Endothelial cell of umbilical vein (primary cell): ENCODE measurements around the gene TDO2. TPM values are rescaled to one million over a fixed set of nuclear protein-coding genes. Genes with fewer than 3 reads are reported as not detected.

Experiments used
- BruUV-seq: library from RNA; stranded (reverse); fragments of 400-500 nt; replicated peaks from 2 replicates; lab custom pipeline; 2021; lab: Mats Ljungman, UMichigan
- CTCF ChIA-PET: fragments of 300-600, 350-600 bp; sonication (Branson Sonifier 250); formaldehyde crosslinking; loops from one replicate; lab custom pipeline; 2021; ENCODE audit warnings: antibody characterized with exemption, inconsistent platforms; lab: Charles Lee
- POLR2A ChIA-PET: fragments of 300-600, 350-600 bp; sonication (Branson Sonifier 250); formaldehyde crosslinking; loops from one replicate; lab custom pipeline; 2021; ENCODE audit warnings: antibody characterized with exemption, inconsistent platforms; lab: Charles Lee
- DNase-seq: peaks from one replicate; pipeline ENCODE4 v3.0.0-alpha.2; 2011; ENCODE audit warnings: low read depth, low spot score
- FAIRE-seq: peaks from 2 replicates; lab custom pipeline; 2011; peaks lifted over from hg19 to GRCh38; lab: Jason Lieb, UNC
- H2AFZ ChIP-seq: 2 replicates; pipeline ENCODE4 v1.6.0; 2012; ENCODE audit warnings: low read depth, low read length, control low read depth, inconsistent platforms
- H3K27ac ChIP-seq: 2 replicates; pipeline ENCODE4 v1.5.1; 2011; ENCODE audit warnings: low read depth, mild to moderate bottlenecking, control low read depth, low read length, moderate library complexity; ENCODE audit not compliant: insufficient read depth
- H3K27me3 ChIP-seq, 2 experiments: 2 replicates each; pipeline versions ENCODE4 v1.6.0 to v1.6.1; 2011; ENCODE audit warnings: low read length in 2 of 2, mixed read lengths in 1 of 2; ENCODE audit not compliant: control insufficient read depth in 2 of 2, insufficient read depth in 2 of 2
- H3K36me3 ChIP-seq, 2 experiments: 2 replicates in 1 of 2; 3 replicates in 1 of 2; pipeline ENCODE4 v1.5.1; 2011; ENCODE audit warnings: low read length in 2 of 2, mild to moderate bottlenecking in 1 of 2, moderate library complexity in 1 of 2; ENCODE audit not compliant: control insufficient read depth in 2 of 2, insufficient read depth in 2 of 2; ENCODE audit errors: extremely low read depth in 1 of 2
- H3K4me1 ChIP-seq: 3 replicates; pipeline ENCODE4 v1.5.1; 2011; ENCODE audit warnings: mild to moderate bottlenecking, low read length; ENCODE audit not compliant: control insufficient read depth, insufficient read depth; ENCODE audit errors: extremely low read depth
- H3K4me2 ChIP-seq: 2 replicates; pipeline ENCODE4 v1.6.1; 2011; ENCODE audit warnings: low read length, control low read depth, mixed read lengths; ENCODE audit not compliant: insufficient read depth
- H3K4me3 ChIP-seq, 3 experiments: fragments of 200-600 bp in 1 of 3; sonication (generic), shearing (Covaris generic) in 1 of 3; replicated peaks in 1 of 3; 2 replicates each; pipeline ENCODE4 v1.5.1; 2011 to 2016; ENCODE audit warnings: control low read depth in 3 of 3, low read length in 3 of 3, mild to moderate bottlenecking in 2 of 3, inconsistent platforms in 1 of 3, low read depth in 1 of 3, moderate library complexity in 1 of 3; ENCODE audit not compliant: insufficient read depth in 1 of 3
- H3K79me2 ChIP-seq: 2 replicates; pipeline ENCODE4 v1.6.0; 2012; ENCODE audit warnings: low read length, inconsistent platforms; ENCODE audit not compliant: control insufficient read depth, insufficient read depth
- H3K9ac ChIP-seq: replicated peaks from 2 replicates; pipeline ENCODE3; 2011; ENCODE audit warnings: low read length, control low read depth; ENCODE audit not compliant: insufficient read depth; ENCODE audit errors: extremely low read depth
- H3K9me1 ChIP-seq: replicated peaks from 3 replicates; pipeline ENCODE4 v1.6.0; 2011; ENCODE audit warnings: mild to moderate bottlenecking, low read length; ENCODE audit not compliant: control insufficient read depth, insufficient read depth; ENCODE audit errors: extremely low read depth
- H3K9me3 ChIP-seq: replicated peaks from 2 replicates; pipeline ENCODE4 v1.5.1; 2012; ENCODE audit warnings: low read length, inconsistent platforms; ENCODE audit not compliant: control insufficient read depth, insufficient read depth
- H4K20me1 ChIP-seq: replicated peaks from 2 replicates; pipeline ENCODE3; 2011; ENCODE audit warnings: mild to moderate bottlenecking, low read length; ENCODE audit not compliant: control insufficient read depth, insufficient read depth; ENCODE audit errors: extremely low read depth
- EZH2 ChIP-seq: IDR thresholded peaks from 2 replicates; pipeline ENCODE4 v1.6.1; 2012; ENCODE audit warnings: borderline replicate concordance, low read depth, mild to moderate bottlenecking, moderate library complexity, low read length, inconsistent platforms; ENCODE audit not compliant: severe bottlenecking
- FOS ChIP-seq: IDR thresholded peaks from 2 replicates; pipeline ENCODE4 v1.6.1; 2011; ENCODE audit warnings: mild to moderate bottlenecking, low read length, moderate library complexity, borderline replicate concordance; ENCODE audit not compliant: insufficient read depth
- GATA2 ChIP-seq: IDR thresholded peaks from 2 replicates; pipeline ENCODE4 v1.7.0; 2011; ENCODE audit warnings: low read depth, mild to moderate bottlenecking, moderate library complexity, mixed read lengths, low read length; ENCODE audit not compliant: insufficient read length, insufficient read depth
- JUN ChIP-seq: IDR thresholded peaks from 2 replicates; pipeline ENCODE4 v1.6.1; 2011; ENCODE audit warnings: borderline replicate concordance, low read depth; ENCODE audit not compliant: insufficient read length, insufficient read depth
- MYC ChIP-seq: IDR thresholded peaks from one replicate; pipeline ENCODE4 v1.6.1; 2011; ENCODE audit warnings: mild to moderate bottlenecking, low read depth, low read length
- POLR2A ChIP-seq: IDR thresholded peaks from 2 replicates; pipeline ENCODE4 v1.6.1; 2012; ENCODE audit warnings: low read depth, mild to moderate bottlenecking, control low read depth, low read length
- POLR2AphosphoS5 ChIP-seq: IDR thresholded peaks from 2 replicates; pipeline ENCODE4 v1.6.1; 2012; ENCODE audit warnings: low read depth, mild to moderate bottlenecking, control low read depth, low read length, moderate library complexity; ENCODE audit not compliant: insufficient read depth
- dilution Hi-C: fragments of 300-500 bp; cut with MboI; formaldehyde crosslinking; loops from one replicate; pipeline ENCODE4 v1.15.0; 2019; ENCODE audit warnings: low sequenced_read_pairs; ENCODE audit not compliant: extremely low pct_ligation_motif_present
- intact Hi-C: fragments of 100-400 bp; cut with micrococcal nuclease; formaldehyde crosslinking; loops from one replicate; pipeline ENCODE4 v1.10.0; 2022
- polyA plus RNA-seq, 4 experiments: library from polyadenylated mRNA; depleted of rRNA in 3 of 4; stranded (reverse) in 3 of 4; unstranded in 1 of 4; fragments of >200 nt; gene quantifications; 2 replicates each; pipeline versions ENCODE4 v1.2.1 to v1.2.3, GENCODE V29; 2011 to 2012; ENCODE audit warnings: missing spikeins in 1 of 4
- total RNA-seq: library from RNA; stranded (reverse); gene quantifications from 2 replicates; pipeline ENCODE4 v1.2.3, GENCODE V29; 2021
- TF ChIP-seq, protein P1 (sequence below), 2 donors: IDR thresholded peaks; 1 replicate in 1 of 2; 2 replicates in 1 of 2; pipeline ENCODE4 v1.5.1; 2011; ENCODE audit warnings: low read length in 2 of 2, mild to moderate bottlenecking in 2 of 2, moderate library complexity in 2 of 2, control low read depth in 1 of 2, inconsistent platforms in 1 of 2, low read depth in 1 of 2; ENCODE audit not compliant: insufficient read depth in 1 of 2; ENCODE audit errors: extremely low read depth in 1 of 2
- TF ChIP-seq, protein P2 (sequence below): IDR thresholded peaks from 2 replicates; pipeline ENCODE4 v1.6.1; 2011; ENCODE audit not compliant: insufficient read depth, insufficient read length

The TDO2 gene
- total and polyA plus RNA-seq, 2 donors (not counting 3 experiments of a cell fraction or from before 2014, with no cell fraction given), result not detected

DNA sequence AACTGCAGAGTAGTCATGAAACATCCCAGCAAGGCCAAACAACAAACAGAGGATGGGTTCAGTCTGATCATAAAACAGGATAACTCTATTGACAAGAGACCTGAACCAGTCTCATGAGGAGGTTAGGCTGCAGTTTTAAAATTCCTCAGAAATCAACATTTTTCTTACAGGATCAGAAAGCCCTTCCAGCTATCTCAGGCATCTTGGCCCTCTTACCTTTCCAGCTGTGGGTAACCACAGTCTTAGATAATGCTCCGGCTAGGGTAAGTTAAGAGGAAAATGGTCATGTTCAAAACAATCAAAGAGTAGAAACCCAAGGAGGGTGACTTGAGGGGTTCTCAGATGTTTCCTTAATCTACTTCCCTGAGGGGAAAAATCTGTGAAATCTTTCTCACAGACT, 45.0 kb downstream of the TDO2 start:
- H3K36me3 ChIP-seq, result no peaks in the 10 kb centered on the region
- no peak overlapping the region for H3K4me3 ChIP-seq
- H4K20me1 ChIP-seq, result no peaks in the 10 kb centered on the region
- POLR2A ChIA-PET, result no interaction called here
- H3K9ac ChIP-seq, result no peak overlapping the region
- H3K9me1 ChIP-seq, result no peaks in the 10 kb centered on the region
- TF ChIP-seq, protein P1, sequence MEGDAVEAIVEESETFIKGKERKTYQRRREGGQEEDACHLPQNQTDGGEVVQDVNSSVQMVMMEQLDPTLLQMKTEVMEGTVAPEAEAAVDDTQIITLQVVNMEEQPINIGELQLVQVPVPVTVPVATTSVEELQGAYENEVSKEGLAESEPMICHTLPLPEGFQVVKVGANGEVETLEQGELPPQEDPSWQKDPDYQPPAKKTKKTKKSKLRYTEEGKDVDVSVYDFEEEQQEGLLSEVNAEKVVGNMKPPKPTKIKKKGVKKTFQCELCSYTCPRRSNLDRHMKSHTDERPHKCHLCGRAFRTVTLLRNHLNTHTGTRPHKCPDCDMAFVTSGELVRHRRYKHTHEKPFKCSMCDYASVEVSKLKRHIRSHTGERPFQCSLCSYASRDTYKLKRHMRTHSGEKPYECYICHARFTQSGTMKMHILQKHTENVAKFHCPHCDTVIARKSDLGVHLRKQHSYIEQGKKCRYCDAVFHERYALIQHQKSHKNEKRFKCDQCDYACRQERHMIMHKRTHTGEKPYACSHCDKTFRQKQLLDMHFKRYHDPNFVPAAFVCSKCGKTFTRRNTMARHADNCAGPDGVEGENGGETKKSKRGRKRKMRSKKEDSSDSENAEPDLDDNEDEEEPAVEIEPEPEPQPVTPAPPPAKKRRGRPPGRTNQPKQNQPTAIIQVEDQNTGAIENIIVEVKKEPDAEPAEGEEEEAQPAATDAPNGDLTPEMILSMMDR (IDR thresholded peaks at IDR 0.05; ENCODE audit: extremely low read depth in 1 of 2, insufficient read depth in 1 of 2, low read depth in 1 of 2, low read length in 2 of 2), result no peak
- TF ChIP-seq FOS (no peak), GATA2 (no peak), POLR2AphosphoS5 (no peak), JUN (no peak), MYC (no peak), POLR2A (no peak), EZH2 (no peak)
- TF ChIP-seq, protein P2, sequence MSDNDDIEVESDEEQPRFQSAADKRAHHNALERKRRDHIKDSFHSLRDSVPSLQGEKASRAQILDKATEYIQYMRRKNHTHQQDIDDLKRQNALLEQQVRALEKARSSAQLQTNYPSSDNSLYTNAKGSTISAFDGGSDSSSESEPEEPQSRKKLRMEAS, result no peak
- intact Hi-C loops (no loop called here), dilution Hi-C loops (no loop called here)
- no peak for DNase-seq
- no peak overlapping the region for H2AFZ ChIP-seq
- H3K27ac ChIP-seq, result no peak overlapping the region
- no peak for FAIRE-seq
- no peaks in the 10 kb centered on the region for H3K27me3 ChIP-seq
- BruUV-seq, result no TSS peak
- CTCF ChIA-PET, result interaction anchor here (1.0 kb wide), 1 partner anchor 545 kb away, joined by 4 read pairs; no protein-coding TSS in a partner anchor
- no peak overlapping the region for H3K4me2 ChIP-seq
- no peaks in the 10 kb centered on the region for H3K79me2 ChIP-seq
- peaks cover 6% of the 10 kb centered on the region for H3K4me1 ChIP-seq
- no peaks in the 10 kb centered on the region for H3K9me3 ChIP-seq
